IMR-90 (cell line): ENCODE results near the gene LYPD8. TPM values are rescaled to one million over a fixed set of nuclear protein-coding genes. Genes with fewer than 3 reads are reported as not detected.

ENCODE experiments used
- ATAC-seq: fragments of 200-7000 bp; cut with Tn5 transposase; 2 replicates; pipeline ENCODE4 v1.9.1; 2020; ENCODE audit warnings: low read depth, mild to moderate bottlenecking, moderate library complexity
- BruUV-seq: library from RNA; stranded (reverse); fragments of 400-500 nt; replicated peaks from 2 replicates; lab custom pipeline; 2021; lab: Mats Ljungman, UMichigan
- CTCF ChIA-PET: fragments of 300-600 bp; formaldehyde crosslinking; extraction: SDS; loops from one replicate; lab custom pipeline; 2021; ENCODE audit warnings: antibody characterized with exemption; lab: Yijun Ruan, JAX
- POLR2A ChIA-PET: fragments of 300-600 bp; sonication (Branson Sonifier 250); formaldehyde crosslinking; loops from one replicate; lab custom pipeline; 2022; ENCODE audit warnings: antibody characterized with exemption; ENCODE audit not compliant: unreplicated experiment; lab: Charles Lee
- DNase-seq: peaks from one replicate; pipeline ENCODE4 v3.0.0; 2013
- H2AFZ ChIP-seq: replicated peaks from 2 replicates; pipeline ENCODE3; 2013; ENCODE audit warnings: low read length, mild to moderate bottlenecking; ENCODE audit not compliant: poor library complexity
- H2AK5ac ChIP-seq: 2 replicates; pipeline ENCODE4 v1.6.1; 2013; ENCODE audit warnings: low read depth, low read length, inconsistent platforms
- H2AK9ac ChIP-seq: replicated peaks from 2 replicates; pipeline ENCODE3; 2013; ENCODE audit warnings: mild to moderate bottlenecking, low read depth, low read length, moderate library complexity; ENCODE audit not compliant: poor library complexity
- H2BK120ac ChIP-seq: 2 replicates; pipeline ENCODE4 v1.6.1; 2013; ENCODE audit warnings: low read depth, low read length, inconsistent platforms
- H2BK15ac ChIP-seq: 3 replicates; pipeline ENCODE4 v1.6.1; 2013; ENCODE audit warnings: low read depth, low read length, inconsistent platforms
- H2BK20ac ChIP-seq: 2 replicates; pipeline ENCODE4 v1.6.1; 2013; ENCODE audit warnings: low read depth, mild to moderate bottlenecking, inconsistent platforms, low read length, moderate library complexity
- H2BK5ac ChIP-seq: 2 replicates; pipeline ENCODE4 v1.6.1; 2013; ENCODE audit warnings: mild to moderate bottlenecking, low read depth, low read length, inconsistent platforms; ENCODE audit not compliant: poor library complexity, severe bottlenecking
- H3K14ac ChIP-seq: replicated peaks from 2 replicates; pipeline ENCODE4 v1.6.1; 2013; ENCODE audit warnings: low read depth, low read length, inconsistent platforms
- H3K18ac ChIP-seq: 2 replicates; pipeline ENCODE4 v1.6.1; 2013; ENCODE audit warnings: low read depth, low read length, control low read depth
- H3K23ac ChIP-seq: 2 replicates; pipeline ENCODE4 v1.6.1; 2013; ENCODE audit warnings: low read depth, low read length, inconsistent platforms
- H3K27ac ChIP-seq: 2 replicates; pipeline ENCODE4 v1.5.1; 2013; ENCODE audit warnings: mild to moderate bottlenecking, control low read depth, low read length; ENCODE audit not compliant: insufficient read depth
- H3K27me3 ChIP-seq: 2 replicates; pipeline ENCODE4 v1.6.1; 2013; ENCODE audit warnings: low read length; ENCODE audit not compliant: control insufficient read depth, insufficient read depth
- H3K36me3 ChIP-seq: 2 replicates; pipeline ENCODE4 v1.6.1; 2013; ENCODE audit warnings: low read length, mixed read lengths; ENCODE audit not compliant: control insufficient read depth, insufficient read depth
- H3K4ac ChIP-seq: 2 replicates; pipeline ENCODE4 v1.6.1; 2013; ENCODE audit warnings: low read depth, low read length, inconsistent platforms
- H3K4me1 ChIP-seq: 2 replicates; pipeline ENCODE4 v1.6.1; 2013; ENCODE audit warnings: low read length, mixed read lengths; ENCODE audit not compliant: control insufficient read depth, insufficient read depth
- H3K4me2 ChIP-seq: 2 replicates; pipeline ENCODE4 v1.6.1; 2013; ENCODE audit warnings: low read depth, mild to moderate bottlenecking, control low read depth, low read length, moderate library complexity
- H3K4me3 ChIP-seq: 2 replicates; pipeline ENCODE4 v1.5.1; 2013; ENCODE audit warnings: low read depth, mild to moderate bottlenecking, control low read depth, low read length, moderate library complexity; ENCODE audit not compliant: insufficient read depth
- H3K56ac ChIP-seq: 2 replicates; pipeline ENCODE4 v1.6.1; 2013; ENCODE audit warnings: low read length, inconsistent platforms; ENCODE audit not compliant: insufficient read depth; ENCODE audit errors: extremely low read depth
- H3K79me1 ChIP-seq, 2 experiments: 2 replicates each; pipeline ENCODE4 v1.6.1; 2013; ENCODE audit warnings: low read length in 2 of 2, inconsistent platforms in 1 of 2, low read depth in 1 of 2
- H3K9ac ChIP-seq: 2 replicates; pipeline ENCODE4 v1.6.1; 2013; ENCODE audit warnings: low read depth, low read length, control low read depth
- H3K9me1 ChIP-seq: 2 replicates; pipeline ENCODE4 v1.6.1; 2013; ENCODE audit warnings: low read length, inconsistent platforms; ENCODE audit not compliant: insufficient read depth
- H3K9me3 ChIP-seq: 2 replicates; pipeline ENCODE4 v1.6.1; 2013; ENCODE audit warnings: low read length; ENCODE audit not compliant: control insufficient read depth, insufficient read depth
- H4K20me1 ChIP-seq: 2 replicates; pipeline ENCODE4 v1.6.1; 2013; ENCODE audit warnings: low read length, inconsistent platforms; ENCODE audit not compliant: insufficient read depth
- H4K5ac ChIP-seq: 2 replicates; pipeline ENCODE4 v1.6.1; 2013; ENCODE audit warnings: mild to moderate bottlenecking, low read depth, low read length, control low read depth
- H4K8ac ChIP-seq, 2 experiments: 2 replicates each; pipeline ENCODE4 v1.6.1; 2013; ENCODE audit warnings: low read depth in 2 of 2, low read length in 2 of 2, control low read depth in 1 of 2, inconsistent platforms in 1 of 2
- H4K91ac ChIP-seq: 2 replicates; pipeline ENCODE4 v1.6.1; 2013; ENCODE audit warnings: low read depth, low read length, inconsistent platforms; ENCODE audit not compliant: insufficient read depth
- BHLHE40 ChIP-seq: fragments of 150-350 bp; IDR thresholded peaks from 2 replicates; pipeline ENCODE4 v1.6.1; 2016; ENCODE audit warnings: mild to moderate bottlenecking, low read depth, low read length
- CEBPB ChIP-seq: IDR thresholded peaks from 2 replicates; pipeline ENCODE4 v1.6.1; 2012; ENCODE audit warnings: low read depth, low read length, improper control_type of control experiment
- CHD1 ChIP-seq: IDR thresholded peaks from 2 replicates; pipeline ENCODE4 v1.6.1; 2012; ENCODE audit warnings: low read depth, low read length, improper control_type of control experiment
- FOS ChIP-seq: fragments of 150-350 bp; IDR thresholded peaks from 2 replicates; pipeline ENCODE4 v1.6.1; 2016; ENCODE audit warnings: low read depth, low read length
- MAFK ChIP-seq: IDR thresholded peaks from 2 replicates; pipeline ENCODE4 v1.6.1; 2012; ENCODE audit warnings: low read depth, low read length, improper control_type of control experiment
- MAZ ChIP-seq: IDR thresholded peaks from 2 replicates; pipeline ENCODE4 v1.6.1; 2012; ENCODE audit warnings: low read depth, mild to moderate bottlenecking, low read length, improper control_type of control experiment, moderate library complexity, borderline replicate concordance
- MXI1 ChIP-seq: IDR thresholded peaks from 2 replicates; pipeline ENCODE4 v1.6.1; 2012; ENCODE audit warnings: low read depth, mild to moderate bottlenecking, low read length, moderate library complexity, borderline replicate concordance
- NFE2L2 ChIP-seq: fragments of 150-350 bp; IDR thresholded peaks from 2 replicates; pipeline ENCODE4 v1.6.1; 2016; ENCODE audit warnings: low read depth, mild to moderate bottlenecking, low read length
- POLR2A ChIP-seq: IDR thresholded peaks from 2 replicates; pipeline ENCODE4 v1.6.1; 2012; ENCODE audit warnings: mild to moderate bottlenecking, low read depth, low read length
- RAD21 ChIP-seq: IDR thresholded peaks from 2 replicates; pipeline ENCODE4 v1.6.1; 2012; ENCODE audit warnings: low read length, improper control_type of control experiment
- RCOR1 ChIP-seq: IDR thresholded peaks from 2 replicates; pipeline ENCODE4 v1.6.1; 2012; ENCODE audit warnings: mild to moderate bottlenecking, low read length, improper control_type of control experiment; ENCODE audit not compliant: insufficient replicate concordance
- RFX5 ChIP-seq: IDR thresholded peaks from 2 replicates; pipeline ENCODE4 v1.8.0; 2012; ENCODE audit warnings: low read depth, mild to moderate bottlenecking, low read length, moderate library complexity
- SMC3 ChIP-seq: fragments of 150-350 bp; IDR thresholded peaks from 2 replicates; pipeline ENCODE4 v1.6.1; 2016; ENCODE audit warnings: low read depth, mild to moderate bottlenecking, antibody characterized with exemption, low read length, moderate library complexity
- WGBS, 2 experiments: methylation state at CpG; one replicate each; pipeline versions ENCODE4 v1.1.5 to v1.1.7; 2013; ENCODE audit warnings: missing lambda C conversion rate in 2 of 2; ENCODE audit not compliant: insufficient read length in 1 of 2; ENCODE audit errors: extremely low coverage in 2 of 2; 5-methylcytosine and 5-hydroxymethylcytosine counted together
- dilution Hi-C: fragments of 300-500 bp; cut with HindIII; formaldehyde crosslinking; loops from one replicate; pipeline ENCODE4 v1.14.3; 2018; ENCODE audit warnings: low sequenced_read_pairs; ENCODE audit not compliant: unreplicated experiment
- in situ Hi-C: fragments of 300-500 bp; cut with MboI; formaldehyde crosslinking; loops from 3 replicates; pipeline ENCODE4 v1.14.3; 2019; ENCODE audit warnings: low sequenced_read_pairs, inconsistent platforms, mixed read lengths
- intact Hi-C: fragments of 100-400 bp; cut with micrococcal nuclease; formaldehyde crosslinking; loops from 2 replicates; pipeline ENCODE4 v1.10.0; 2022
- polyA plus RNA-seq, 3 experiments: library from polyadenylated mRNA; depleted of rRNA; stranded (reverse); fragments of >200 nt; gene quantifications; 2 replicates each; pipeline ENCODE4 v1.2.3, GENCODE V29; 2012; ENCODE audit warnings: low replicate concordance in 1 of 3
- total RNA-seq: library from RNA; depleted of rRNA; stranded (reverse); fragments of >200 nt; gene quantifications from 2 replicates; pipeline ENCODE4 v1.2.3, GENCODE V29; 2012
- TF ChIP-seq, protein P1 (sequence below): fragments of 150-350 bp; IDR thresholded peaks from 2 replicates; pipeline ENCODE4 v1.6.1; 2016; ENCODE audit warnings: low read depth, mild to moderate bottlenecking, low read length, moderate library complexity, borderline replicate concordance
- TF ChIP-seq, protein P2 (sequence below): fragments of 150-350 bp; IDR thresholded peaks from 2 replicates; pipeline ENCODE4 v1.6.1; 2017; ENCODE audit warnings: mild to moderate bottlenecking, antibody characterized with exemption, low read length, low read depth
- TF ChIP-seq, protein P3 (sequence below): conservative IDR thresholded peaks from 2 replicates; pipeline ENCODE4 v1.5.1; 2012; ENCODE audit warnings: mild to moderate bottlenecking, low read depth, low read length, improper control_type of control experiment

Gene LYPD8
- total and polyA plus RNA-seq, 2 of the 4 experiments (the other 2 are of a cell fraction) = not detected

DNA sequence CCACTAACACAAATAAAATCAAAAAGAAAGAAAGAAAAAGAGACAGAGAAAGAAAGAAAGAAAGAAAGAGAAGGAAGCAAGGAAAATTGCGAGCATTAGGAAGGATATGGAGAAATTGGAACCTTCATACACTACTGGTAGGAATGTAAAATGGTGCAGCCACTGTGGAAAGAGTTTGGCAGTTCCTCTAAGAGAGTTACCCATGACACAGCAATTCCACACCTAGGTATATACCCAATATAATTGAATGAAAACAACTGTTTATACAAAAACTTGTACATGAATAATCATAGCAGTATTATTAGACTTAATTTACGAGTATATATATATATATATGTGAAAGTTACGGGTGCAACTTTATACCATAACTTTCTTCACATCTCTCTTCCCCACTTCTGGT lies 4.1 kb upstream of the LYPD8 start:
- Histone ChIP-seq H3K14ac (no peak overlapping the region), H2AK5ac (no peak overlapping the region), H2AFZ (no peak overlapping the region), H3K36me3 (no peaks in the 10 kb centered on the region), H2BK5ac (no peak overlapping the region), H3K9me3 (peaks cover 30% of the 10 kb centered on the region), H3K9me1 (no peaks in the 10 kb centered on the region), H4K8ac (no peak overlapping the region), H4K20me1 (no peaks in the 10 kb centered on the region), H3K18ac (no peak overlapping the region), H4K5ac (no peak overlapping the region), H4K91ac (no peak overlapping the region), H3K4me1 (no peaks in the 10 kb centered on the region), H3K27ac (no peak overlapping the region), H2AK9ac (no peak overlapping the region), H3K4me3 (no peak overlapping the region), H2BK15ac (no peak overlapping the region), H3K23ac (no peak overlapping the region), H3K4ac (no peak overlapping the region), H3K56ac (no peak overlapping the region), H3K79me1 (no peaks in the 10 kb centered on the region), H2BK20ac (no peak overlapping the region), H3K9ac (no peak overlapping the region), H3K4me2 (no peak overlapping the region), H3K27me3 (no peaks in the 10 kb centered on the region), H2BK120ac (no peak overlapping the region)
- intact Hi-C loops (no loop called here), in situ Hi-C loops (no loop called here), dilution Hi-C loops (no loop called here)
- ChIA-PET CTCF (no interaction called here), POLR2A (no interaction called here)
- no TSS peak for BruUV-seq
- no peak for ATAC-seq
- WGBS, 2 experiments = no CpG with 5 or more reads among the region's 3 CpGs
- no peak for TF ChIP-seq RCOR1
- no peak for TF ChIP-seq SMC3
- no peak for TF ChIP-seq MAZ
- TF ChIP-seq MAFK = no peak
- no peak for TF ChIP-seq BHLHE40
- TF ChIP-seq RFX5 = no peak
- TF ChIP-seq, protein P1, sequence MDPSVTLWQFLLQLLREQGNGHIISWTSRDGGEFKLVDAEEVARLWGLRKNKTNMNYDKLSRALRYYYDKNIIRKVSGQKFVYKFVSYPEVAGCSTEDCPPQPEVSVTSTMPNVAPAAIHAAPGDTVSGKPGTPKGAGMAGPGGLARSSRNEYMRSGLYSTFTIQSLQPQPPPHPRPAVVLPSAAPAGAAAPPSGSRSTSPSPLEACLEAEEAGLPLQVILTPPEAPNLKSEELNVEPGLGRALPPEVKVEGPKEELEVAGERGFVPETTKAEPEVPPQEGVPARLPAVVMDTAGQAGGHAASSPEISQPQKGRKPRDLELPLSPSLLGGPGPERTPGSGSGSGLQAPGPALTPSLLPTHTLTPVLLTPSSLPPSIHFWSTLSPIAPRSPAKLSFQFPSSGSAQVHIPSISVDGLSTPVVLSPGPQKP = no peak
- TF ChIP-seq CEBPB = no peak
- TF ChIP-seq, protein P2, sequence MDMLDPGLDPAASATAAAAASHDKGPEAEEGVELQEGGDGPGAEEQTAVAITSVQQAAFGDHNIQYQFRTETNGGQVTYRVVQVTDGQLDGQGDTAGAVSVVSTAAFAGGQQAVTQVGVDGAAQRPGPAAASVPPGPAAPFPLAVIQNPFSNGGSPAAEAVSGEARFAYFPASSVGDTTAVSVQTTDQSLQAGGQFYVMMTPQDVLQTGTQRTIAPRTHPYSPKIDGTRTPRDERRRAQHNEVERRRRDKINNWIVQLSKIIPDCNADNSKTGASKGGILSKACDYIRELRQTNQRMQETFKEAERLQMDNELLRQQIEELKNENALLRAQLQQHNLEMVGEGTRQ = no peak
- TF ChIP-seq RAD21 = no peak
- no peak for TF ChIP-seq CHD1
- no peak for TF ChIP-seq FOS
- TF ChIP-seq, protein P3, sequence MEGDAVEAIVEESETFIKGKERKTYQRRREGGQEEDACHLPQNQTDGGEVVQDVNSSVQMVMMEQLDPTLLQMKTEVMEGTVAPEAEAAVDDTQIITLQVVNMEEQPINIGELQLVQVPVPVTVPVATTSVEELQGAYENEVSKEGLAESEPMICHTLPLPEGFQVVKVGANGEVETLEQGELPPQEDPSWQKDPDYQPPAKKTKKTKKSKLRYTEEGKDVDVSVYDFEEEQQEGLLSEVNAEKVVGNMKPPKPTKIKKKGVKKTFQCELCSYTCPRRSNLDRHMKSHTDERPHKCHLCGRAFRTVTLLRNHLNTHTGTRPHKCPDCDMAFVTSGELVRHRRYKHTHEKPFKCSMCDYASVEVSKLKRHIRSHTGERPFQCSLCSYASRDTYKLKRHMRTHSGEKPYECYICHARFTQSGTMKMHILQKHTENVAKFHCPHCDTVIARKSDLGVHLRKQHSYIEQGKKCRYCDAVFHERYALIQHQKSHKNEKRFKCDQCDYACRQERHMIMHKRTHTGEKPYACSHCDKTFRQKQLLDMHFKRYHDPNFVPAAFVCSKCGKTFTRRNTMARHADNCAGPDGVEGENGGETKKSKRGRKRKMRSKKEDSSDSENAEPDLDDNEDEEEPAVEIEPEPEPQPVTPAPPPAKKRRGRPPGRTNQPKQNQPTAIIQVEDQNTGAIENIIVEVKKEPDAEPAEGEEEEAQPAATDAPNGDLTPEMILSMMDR = no peak
- TF ChIP-seq MXI1 = no peak
- no peak for TF ChIP-seq POLR2A
- no peak for TF ChIP-seq NFE2L2
- DNase-seq = no peak
